ENCODE results near the gene SMPDL3B. TPM values are rescaled to one million over a fixed set of nuclear protein-coding genes. Genes with fewer than 3 reads are reported as not detected.
A peak's percentile ranks its signal among the peaks of the same experiment; 100 is the strongest.
"Not testable (repeated sequence)": the region's sequence is repeated elsewhere in the genome, so short reads cannot be mapped to it uniquely, and the experiment has no call there.

Gene SMPDL3B
- polyA plus RNA-seq, 4 donors = 11.5 to 15.0 (median 12.6) TPM

GRCh38 chr1:27967884-27968466, 33.2 kb downstream of the SMPDL3B start:
- DNase-seq (ENCODE audit: low read depth in 4 of 4, low spot score in 2 of 4) = no peak

GRCh38 chr1:27968692-27969091, 33.9 kb downstream of the SMPDL3B start:
- no peak for DNase-seq (ENCODE audit: low read depth in 4 of 4, low spot score in 2 of 4)

GRCh38 chr1:27970401-27970800, 35.6 kb downstream of the SMPDL3B start:
- DNase-seq (ENCODE audit: low read depth in 4 of 4, low spot score in 2 of 4) = no peak

- no peak for DNase-seq (ENCODE audit: low read depth in 4 of 4, low spot score in 2 of 4)
Observed at GRCh38 chr1:27971674-27972073, 36.9 kb downstream of the SMPDL3B start.

- no peak for DNase-seq (ENCODE audit: low read depth in 4 of 4, low spot score in 2 of 4)
Observed at GRCh38 chr1:27972141-27972540, 37.3 kb downstream of the SMPDL3B start.

- no peak for DNase-seq (ENCODE audit: low read depth in 4 of 4, low spot score in 2 of 4)
Observed at GRCh38 chr1:27973771-27974416, 39.1 kb downstream of the SMPDL3B start.

- DNase-seq (ENCODE audit: low read depth in 4 of 4, low spot score in 2 of 4) = no peak
Observed at GRCh38 chr1:27974417-27974781, 39.6 kb downstream of the SMPDL3B start.

GRCh38 chr1:27979151-27979858, 44.5 kb downstream of the SMPDL3B start:
- DNase-seq (ENCODE audit: low read depth in 4 of 4, low spot score in 2 of 4) = peak in 1 of 4 donors; percentile 10

- no peak for DNase-seq (ENCODE audit: low read depth in 4 of 4, low spot score in 2 of 4)
Observed at GRCh38 chr1:27979859-27980201, 45.0 kb downstream of the SMPDL3B start.

GRCh38 chr1:27980216-27980845, 45.5 kb downstream of the SMPDL3B start:
- DNase-seq (ENCODE audit: low read depth in 4 of 4, low spot score in 2 of 4) = no peak

GRCh38 chr1:27981145-27981544, 46.3 kb downstream of the SMPDL3B start:
- DNase-seq (ENCODE audit: low read depth in 4 of 4, low spot score in 2 of 4) = no peak

GRCh38 chr1:27990920-27991537, 56.2 kb downstream of the SMPDL3B start:
- no peak for DNase-seq (ENCODE audit: low read depth in 4 of 4, low spot score in 2 of 4)

- DNase-seq (ENCODE audit: low read depth in 4 of 4, low spot score in 2 of 4) = no peak
Observed at GRCh38 chr1:27992276-27992675, 57.5 kb downstream of the SMPDL3B start.

GRCh38 chr1:27993241-27993640, 58.4 kb downstream of the SMPDL3B start:
- no peak for DNase-seq (ENCODE audit: low read depth in 4 of 4, low spot score in 2 of 4)

GRCh38 chr1:27994060-27994459, 59.3 kb downstream of the SMPDL3B start:
- no peak for DNase-seq (ENCODE audit: low read depth in 4 of 4, low spot score in 2 of 4)

GRCh38 chr1:27994526-27994925, 59.7 kb downstream of the SMPDL3B start:
- not testable (repeated sequence) for DNase-seq (ENCODE audit: low read depth in 4 of 4, low spot score in 2 of 4)

GRCh38 chr1:27999055-27999454, 64.3 kb downstream of the SMPDL3B start:
- no peak for DNase-seq (ENCODE audit: low read depth in 4 of 4, low spot score in 2 of 4)

GRCh38 chr1:28002600-28002999, 67.8 kb downstream of the SMPDL3B start:
- DNase-seq (ENCODE audit: low read depth in 4 of 4, low spot score in 2 of 4) = no peak

- DNase-seq (ENCODE audit: low read depth in 4 of 4, low spot score in 2 of 4) = not testable (repeated sequence)
Observed at GRCh38 chr1:28003117-28003516, 68.3 kb downstream of the SMPDL3B start.

All from left renal cortex interstitium (tissue), 4 donors.